Measurements from ENCODE around the gene AKAP14.

DNA sequence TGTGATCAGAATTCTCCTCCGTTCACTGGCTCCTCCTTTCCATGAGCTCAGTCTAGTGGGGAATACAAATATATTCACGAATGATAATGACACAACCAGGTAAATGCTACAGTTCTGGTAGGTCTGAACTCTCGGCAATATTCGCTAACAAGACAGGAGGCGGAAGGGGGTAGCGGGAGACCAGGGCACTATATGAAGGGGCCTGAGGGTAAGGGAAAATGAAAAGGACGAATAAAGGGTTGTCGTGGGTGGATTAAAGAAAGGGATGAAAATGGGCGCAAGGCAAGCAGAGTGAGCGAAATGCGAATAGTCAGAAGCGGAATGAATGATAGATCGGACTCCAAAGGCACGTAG is 47.1 kb downstream of the AKAP14 start:
- TF ChIP-seq POLR2AphosphoS5 (IDR thresholded peaks at IDR 0.05) = no peak
- TF ChIP-seq, protein P1, sequence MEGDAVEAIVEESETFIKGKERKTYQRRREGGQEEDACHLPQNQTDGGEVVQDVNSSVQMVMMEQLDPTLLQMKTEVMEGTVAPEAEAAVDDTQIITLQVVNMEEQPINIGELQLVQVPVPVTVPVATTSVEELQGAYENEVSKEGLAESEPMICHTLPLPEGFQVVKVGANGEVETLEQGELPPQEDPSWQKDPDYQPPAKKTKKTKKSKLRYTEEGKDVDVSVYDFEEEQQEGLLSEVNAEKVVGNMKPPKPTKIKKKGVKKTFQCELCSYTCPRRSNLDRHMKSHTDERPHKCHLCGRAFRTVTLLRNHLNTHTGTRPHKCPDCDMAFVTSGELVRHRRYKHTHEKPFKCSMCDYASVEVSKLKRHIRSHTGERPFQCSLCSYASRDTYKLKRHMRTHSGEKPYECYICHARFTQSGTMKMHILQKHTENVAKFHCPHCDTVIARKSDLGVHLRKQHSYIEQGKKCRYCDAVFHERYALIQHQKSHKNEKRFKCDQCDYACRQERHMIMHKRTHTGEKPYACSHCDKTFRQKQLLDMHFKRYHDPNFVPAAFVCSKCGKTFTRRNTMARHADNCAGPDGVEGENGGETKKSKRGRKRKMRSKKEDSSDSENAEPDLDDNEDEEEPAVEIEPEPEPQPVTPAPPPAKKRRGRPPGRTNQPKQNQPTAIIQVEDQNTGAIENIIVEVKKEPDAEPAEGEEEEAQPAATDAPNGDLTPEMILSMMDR (IDR thresholded peaks at IDR 0.05) = no peak
